AG09319 (cell line): ENCODE data around the gene ZCCHC24.

Experiments
- DNase-seq: peaks from one replicate; pipeline ENCODE4 v3.0.0-alpha.2; 2010; ENCODE audit warnings: low read depth; ENCODE audit errors: extremely low read depth
- CTCF ChIP-seq: IDR thresholded peaks from 2 replicates; pipeline ENCODE4 v1.5.1; 2011; ENCODE audit warnings: low read depth, mild to moderate bottlenecking, inconsistent platforms, low read length, moderate library complexity

The ZCCHC24 gene

GRCh38 chr10:79376078-79376628 lies 69.3 kb downstream of the ZCCHC24 start:
- no peak for DNase-seq

GRCh38 chr10:79375321-79376077 lies 69.9 kb downstream of the ZCCHC24 start:
- no peak for DNase-seq

More at GRCh38 chr10:79376078-79376628, 69.3 kb downstream of the ZCCHC24 start:
- TF ChIP-seq CTCF: no peak

GRCh38 chr10:79374312-79375191 lies 70.9 kb downstream of the ZCCHC24 start:
- peak; percentile 95 for TF ChIP-seq CTCF
- peak; percentile 40 for DNase-seq

More at GRCh38 chr10:79375321-79376077, 69.9 kb downstream of the ZCCHC24 start:
- TF ChIP-seq CTCF: no peak

- TF ChIP-seq CTCF: no peak
- no peak for DNase-seq
These were observed 72.6 kb downstream of the ZCCHC24 start for GRCh38 chr10:79372871-79373270.

GRCh38 chr10:79367426-79368189 lies 77.8 kb downstream of the ZCCHC24 start:
- TF ChIP-seq CTCF: no peak
- no peak for DNase-seq

GRCh38 chr10:79361726-79362397 lies 83.6 kb downstream of the ZCCHC24 start:
- no peak for TF ChIP-seq CTCF
- no peak for DNase-seq
